BJ (cell line): ENCODE measurements around the gene INHBC. TPM values are rescaled to one million over a fixed set of nuclear protein-coding genes. Genes with fewer than 3 reads are reported as not detected.

Experiments used
- CTCF ChIA-PET: fragments of 350-600 bp; formaldehyde crosslinking; extraction: SDS; loops from one replicate; lab custom pipeline; 2021; ENCODE audit warnings: antibody characterized with exemption, inconsistent platforms; lab: Yijun Ruan, JAX
- POLR2A ChIA-PET: fragments of 300-600 bp; sonication (Branson Sonifier 250); formaldehyde crosslinking; extraction: SDS; loops from one replicate; lab custom pipeline; 2021; ENCODE audit warnings: antibody characterized with exemption; lab: Charles Lee
- DNase-seq: peaks from one replicate; pipeline ENCODE4 v3.0.0-alpha.2; 2011; ENCODE audit warnings: low read depth
- H3K27me3 ChIP-seq: 2 replicates; pipeline ENCODE4 v1.6.0; 2011; ENCODE audit warnings: low read length; ENCODE audit not compliant: control insufficient read depth, insufficient read depth
- H3K36me3 ChIP-seq: 2 replicates; pipeline ENCODE4 v1.5.1; 2011; ENCODE audit warnings: low read length; ENCODE audit not compliant: control insufficient read depth, insufficient read depth
- H3K4me3 ChIP-seq: 2 replicates; pipeline ENCODE4 v1.5.1; 2011; ENCODE audit warnings: low read depth, mild to moderate bottlenecking, control low read depth, low read length
- polyA plus RNA-seq: library from polyadenylated mRNA; depleted of rRNA; stranded (reverse); fragments of >200 nt; gene quantifications from 2 replicates; pipeline ENCODE4 v1.2.3, GENCODE V29; 2011
- TF ChIP-seq, protein P1 (sequence below): IDR thresholded peaks from 2 replicates; pipeline ENCODE4 v1.5.1; 2011; ENCODE audit warnings: low read depth, mild to moderate bottlenecking, control low read depth, inconsistent platforms, low read length, moderate library complexity; ENCODE audit not compliant: insufficient read depth

INHBC gene
- polyA plus RNA-seq, 1 experiment = 0.09 TPM

- POLR2A ChIA-PET = interaction anchor here (0.5 to 0.6 kb wide), 3 partner anchors 124 to 490 kb away, joined by 3 to 4 read pairs (median 3); no protein-coding TSS in a partner anchor
Measured at GRCh38 chr12:57451233-57451778, 16.7 kb downstream of the INHBC start.

DNA sequence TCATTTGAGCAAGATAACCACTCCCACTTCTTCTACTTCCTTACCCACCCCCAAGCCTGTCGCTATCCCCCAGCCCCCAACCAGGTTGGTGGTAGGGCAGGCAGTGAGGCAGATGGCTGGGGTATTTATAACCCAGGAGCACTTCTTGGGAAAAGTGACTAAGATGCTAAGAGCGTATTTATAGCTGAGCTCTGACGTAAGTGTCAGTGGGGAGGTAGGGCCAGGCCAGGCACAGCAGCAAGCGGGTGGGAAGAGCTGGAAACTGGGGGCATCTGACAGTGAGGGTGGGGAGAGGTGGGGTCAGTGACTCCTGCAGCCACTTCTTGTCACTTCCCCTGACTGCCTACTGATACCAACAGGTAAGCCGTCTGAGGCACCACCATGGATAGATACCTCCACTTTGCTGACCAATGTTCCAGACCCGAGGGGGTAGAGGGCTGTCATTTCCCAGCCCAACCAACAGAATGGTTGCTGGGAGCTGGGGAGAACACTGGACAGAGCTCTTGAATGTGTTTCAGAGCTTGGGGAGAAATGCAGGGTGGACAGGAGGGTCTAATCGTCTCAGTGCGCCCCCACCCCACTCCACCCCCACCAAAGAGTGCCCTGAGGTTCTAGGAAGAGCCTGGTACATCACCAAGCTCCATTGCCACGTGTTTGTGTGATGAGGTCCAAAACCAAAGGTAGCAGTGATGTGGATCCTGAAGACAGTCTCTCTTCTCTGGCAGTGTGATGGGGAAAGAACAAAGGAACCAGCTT is 17.8 kb downstream of the INHBC start:
- DNase-seq = peak; percentile 70
- TF ChIP-seq, protein P1, sequence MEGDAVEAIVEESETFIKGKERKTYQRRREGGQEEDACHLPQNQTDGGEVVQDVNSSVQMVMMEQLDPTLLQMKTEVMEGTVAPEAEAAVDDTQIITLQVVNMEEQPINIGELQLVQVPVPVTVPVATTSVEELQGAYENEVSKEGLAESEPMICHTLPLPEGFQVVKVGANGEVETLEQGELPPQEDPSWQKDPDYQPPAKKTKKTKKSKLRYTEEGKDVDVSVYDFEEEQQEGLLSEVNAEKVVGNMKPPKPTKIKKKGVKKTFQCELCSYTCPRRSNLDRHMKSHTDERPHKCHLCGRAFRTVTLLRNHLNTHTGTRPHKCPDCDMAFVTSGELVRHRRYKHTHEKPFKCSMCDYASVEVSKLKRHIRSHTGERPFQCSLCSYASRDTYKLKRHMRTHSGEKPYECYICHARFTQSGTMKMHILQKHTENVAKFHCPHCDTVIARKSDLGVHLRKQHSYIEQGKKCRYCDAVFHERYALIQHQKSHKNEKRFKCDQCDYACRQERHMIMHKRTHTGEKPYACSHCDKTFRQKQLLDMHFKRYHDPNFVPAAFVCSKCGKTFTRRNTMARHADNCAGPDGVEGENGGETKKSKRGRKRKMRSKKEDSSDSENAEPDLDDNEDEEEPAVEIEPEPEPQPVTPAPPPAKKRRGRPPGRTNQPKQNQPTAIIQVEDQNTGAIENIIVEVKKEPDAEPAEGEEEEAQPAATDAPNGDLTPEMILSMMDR = no peak
- no peak overlapping the region for H3K4me3 ChIP-seq

More at GRCh38 chr12:57451233-57451778, 16.7 kb downstream of the INHBC start:
- no peaks in the 10 kb centered on the region for H3K27me3 ChIP-seq
- DNase-seq = no peak
- no peak overlapping the region for H3K4me3 ChIP-seq
- TF ChIP-seq, protein P1 = no peak
- CTCF ChIA-PET = interaction anchor here (0.6 to 16.7 kb wide), 15 partner anchors 8 to 339 kb away, joined by 3 to 411 read pairs (median 13); partner anchors contain the start of gene INHBC
- H3K36me3 ChIP-seq = no peaks in the 10 kb centered on the region

GRCh38 chr12:57452937-57453509 is 18.4 kb downstream of the INHBC start:
- ChIA-PET CTCF (interaction anchor here (0.6 to 16.7 kb wide), 52 partner anchors 8 to 381 kb away, joined by 3 to 411 read pairs (median 6); partner anchors contain the start of genes INHBC, NXPH4, SHMT2 and STAC3), POLR2A (interaction anchor here (1.2 kb wide), 1 partner anchor 145 kb away, joined by 5 read pairs; no protein-coding TSS in a partner anchor)
- Histone ChIP-seq H3K36me3 (no peaks in the 10 kb centered on the region), H3K27me3 (no peaks in the 10 kb centered on the region), H3K4me3 (no peak overlapping the region)
- no peak for DNase-seq
- TF ChIP-seq, protein P1 = peak; percentile 96

More for the DNA sequence above, 17.8 kb downstream of the INHBC start:
- Histone ChIP-seq H3K27me3 (no peaks in the 10 kb centered on the region), H3K36me3 (no peaks in the 10 kb centered on the region)
- POLR2A ChIA-PET = interaction anchor here (0.6 to 1.2 kb wide), 2 partner anchors 23 to 145 kb away, joined by 3 to 5 read pairs; no protein-coding TSS in a partner anchor
- CTCF ChIA-PET = interaction anchor here (0.6 to 16.7 kb wide), 51 partner anchors 8 to 380 kb away, joined by 3 to 411 read pairs (median 6); partner anchors contain the start of genes INHBC, NXPH4, SHMT2 and STAC3

DNA sequence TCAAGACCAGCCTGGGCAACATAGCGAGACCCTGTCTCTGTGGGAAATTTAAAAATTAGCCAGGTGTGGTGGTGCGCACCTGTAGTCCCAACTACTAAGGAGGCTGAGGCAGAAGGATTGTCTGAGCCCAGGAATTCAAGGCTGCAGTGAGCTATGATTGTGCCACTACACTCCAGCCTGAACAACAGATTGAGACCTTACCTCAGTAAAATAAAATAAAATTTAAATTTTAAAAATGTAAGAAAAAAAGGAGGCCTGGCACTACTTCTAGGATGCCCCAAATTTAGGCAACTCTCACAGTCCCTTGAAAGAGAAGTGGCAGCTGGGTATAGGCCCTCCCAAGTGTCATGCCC is 19.6 kb downstream of the INHBC start:
- no peak for DNase-seq
- ChIA-PET CTCF (interaction anchor here (1.0 to 16.7 kb wide), 13 partner anchors 9 to 213 kb away, joined by 3 to 411 read pairs (median 12); no protein-coding TSS in a partner anchor), POLR2A (no interaction called here)
- no peaks in the 10 kb centered on the region for H3K36me3 ChIP-seq
- TF ChIP-seq, protein P1 = no peak
- no peak overlapping the region for H3K4me3 ChIP-seq
- no peaks in the 10 kb centered on the region for H3K27me3 ChIP-seq
